ENCODE results near the gene CNTN1.

GRCh38 chr12:40733871-40734270, 41.6 kb downstream of the CNTN1 start:
- no peak for TF ChIP-seq CTCF (IDR thresholded peaks at IDR 0.05; ENCODE audit: control extremely low read depth in 1 of 3, insufficient read depth in 1 of 3, low read depth in 1 of 3, low read length in 3 of 3)
- no peak for TF ChIP-seq BACH1 (IDR thresholded peaks at IDR 0.05; ENCODE audit: low read length)
- TF ChIP-seq BRCA1 (IDR thresholded peaks at IDR 0.05; ENCODE audit: low read depth, low read length) = no peak
- TF ChIP-seq POLR2A (IDR thresholded peaks at IDR 0.05; ENCODE audit: control extremely low read depth in 1 of 2, low read depth in 2 of 2, low read length in 2 of 2) = no peak
- TF ChIP-seq SP2 (IDR thresholded peaks at IDR 0.05; ENCODE audit: low read length) = no peak
- no peak for TF ChIP-seq ATF2 (IDR thresholded peaks at IDR 0.05; ENCODE audit: low read length)
- no peak for TF ChIP-seq GTF2F1 (IDR thresholded peaks at IDR 0.05; ENCODE audit: borderline replicate concordance, low read depth, low read length)
- no peak for TF ChIP-seq SIX5 (IDR thresholded peaks at IDR 0.05; ENCODE audit: low read depth, low read length)
- no peak for TF ChIP-seq TAF1 (IDR thresholded peaks at IDR 0.05; ENCODE audit: low read depth, low read length)
- no peak for TF ChIP-seq SP1 (IDR thresholded peaks at IDR 0.05; ENCODE audit: low read depth, low read length)
- no peak for TF ChIP-seq KDM1A (IDR thresholded peaks at IDR 0.05; ENCODE audit: borderline replicate concordance, low read length)

All from H1 (cell line).